HepG2 (cell line): ENCODE data around the gene PHKG2. TPM values are rescaled to one million over a fixed set of nuclear protein-coding genes. Genes with fewer than 3 reads are reported as not detected.

ENCODE experiments used
- ATAC-seq: fragments of 200-7000 bp; cut with Tn5 transposase; 3 replicates; pipeline ENCODE4 v1.9.1; 2020; ENCODE audit warnings: mild to moderate bottlenecking, moderate library complexity
- BruUV-seq: library from RNA; stranded (reverse); fragments of 400-500 nt; replicated peaks from 2 replicates; lab custom pipeline; 2021; lab: Mats Ljungman, UMichigan
- CTCF ChIA-PET: fragments of 300-600 bp; formaldehyde crosslinking; extraction: SDS; loops from one replicate; lab custom pipeline; 2021; ENCODE audit warnings: low total read pairs, inconsistent platforms, low intra/inter-chr PET ratio; lab: Yijun Ruan, JAX
- POLR2A ChIA-PET: fragments of 350-600 bp; sonication (Branson Sonifier 250); formaldehyde crosslinking; loops from one replicate; lab custom pipeline; 2020; ENCODE audit warnings: antibody characterized with exemption, inconsistent platforms; lab: Yijun Ruan, JAX
- DNase-seq: peaks from one replicate; pipeline ENCODE4 v3.0.0-alpha.2; 2015; ENCODE audit warnings: low spot score
- FAIRE-seq: peaks from 3 replicates; lab custom pipeline; 2011; peaks lifted over from hg19 to GRCh38; lab: Jason Lieb, UNC
- H2AFZ ChIP-seq: one replicate; pipeline ENCODE4 v1.6.1; 2011; ENCODE audit warnings: low read length, inconsistent platforms
- H3K27ac ChIP-seq: fragments of 300-600 bp; 3 replicates; pipeline ENCODE4 v1.8.0; 2011; ENCODE audit warnings: mixed run types, mild to moderate bottlenecking, mixed read lengths, low read length, inconsistent platforms; ENCODE audit not compliant: insufficient read depth; ENCODE audit errors: extremely low read length
- H3K27me3 ChIP-seq, 2 experiments: fragments of 200-600 bp in 1 of 2; 2 replicates in 1 of 2; 3 replicates in 1 of 2; pipeline versions ENCODE4 v1.6.0 to v1.8.0; 2011; ENCODE audit warnings: low read length in 2 of 2, mild to moderate bottlenecking in 2 of 2, moderate library complexity in 2 of 2, inconsistent platforms in 1 of 2; ENCODE audit not compliant: insufficient read depth in 2 of 2, control insufficient read depth in 1 of 2
- H3K36me3 ChIP-seq, 2 experiments: fragments of 200-600 bp in 1 of 2; replicated peaks in 1 of 2; 2 replicates in 1 of 2; 3 replicates in 1 of 2; pipeline versions ENCODE4 v1.5.1 to v1.8.0; 2011; ENCODE audit warnings: low read length in 2 of 2, inconsistent platforms in 1 of 2; ENCODE audit not compliant: insufficient read depth in 2 of 2, control insufficient read depth in 1 of 2
- H3K4me1 ChIP-seq: 2 replicates; pipeline ENCODE4 v1.5.1; 2012; ENCODE audit warnings: low read length, inconsistent platforms; ENCODE audit not compliant: insufficient read depth
- H3K4me2 ChIP-seq: 2 replicates; pipeline ENCODE4 v1.6.0; 2011; ENCODE audit warnings: low read depth, low read length, inconsistent platforms
- H3K4me3 ChIP-seq, 3 experiments: fragments of 200-600 bp in 1 of 3; sonication (generic), shearing (Covaris generic) in 1 of 3; replicated peaks in 1 of 3; 2 replicates each; pipeline ENCODE4 v1.5.1; 2011 to 2016; ENCODE audit warnings: low read length in 3 of 3, inconsistent platforms in 2 of 3, low read depth in 2 of 3, mild to moderate bottlenecking in 2 of 3, control low read depth in 1 of 3, mixed read lengths in 1 of 3; ENCODE audit not compliant: insufficient read depth in 1 of 3
- H3K79me2 ChIP-seq: one replicate; pipeline ENCODE4 v1.6.1; 2011; ENCODE audit warnings: low read length, inconsistent platforms; ENCODE audit not compliant: insufficient read depth
- H3K9ac ChIP-seq: 2 replicates; pipeline ENCODE4 v1.6.0; 2011; ENCODE audit warnings: mild to moderate bottlenecking, low read depth, low read length, inconsistent platforms; ENCODE audit not compliant: insufficient read depth
- H3K9me3 ChIP-seq: 2 replicates; pipeline ENCODE4 v1.5.1; 2012; ENCODE audit warnings: mild to moderate bottlenecking, low read length
- H4K20me1 ChIP-seq: 2 replicates; pipeline ENCODE4 v1.6.0; 2011; ENCODE audit warnings: inconsistent platforms, mild to moderate bottlenecking, low read length, moderate library complexity; ENCODE audit not compliant: insufficient read depth
- AFF4 ChIP-seq: sonication (generic); formaldehyde crosslinking; IDR thresholded peaks from 2 replicates; pipeline ENCODE4 v1.4.0; 2020; ENCODE audit warnings: missing genetic modification reagents
- ARNT ChIP-seq: fragments of 450-650 bp; IDR thresholded peaks from 2 replicates; pipeline ENCODE4 v1.6.1; 2017
- FOSL2 ChIP-seq: sonication (generic); formaldehyde crosslinking; IDR thresholded peaks from 2 replicates; pipeline ENCODE4 v1.4.0; 2020; ENCODE audit warnings: missing genetic modification reagents
- NR1H2 ChIP-seq: sonication (generic); formaldehyde crosslinking; IDR thresholded peaks from 2 replicates; pipeline ENCODE4 v1.8.1; 2022; ENCODE audit warnings: low read depth, missing genetic modification reagents, borderline replicate concordance
- POLR2A ChIP-seq, 2 experiments: IDR thresholded peaks; 2 replicates each; pipeline ENCODE4 v1.6.1; 2011; ENCODE audit warnings: low read depth in 2 of 2, low read length in 2 of 2, mild to moderate bottlenecking in 1 of 2, moderate library complexity in 1 of 2; ENCODE audit not compliant: insufficient read depth in 1 of 2
- RBM22 ChIP-seq: fragments of 200-400 bp; formaldehyde crosslinking; optimal IDR thresholded peaks from 2 replicates; pipeline ENCODE3; 2017; ENCODE audit warnings: mild to moderate bottlenecking, low read length, moderate library complexity
- TEAD3 ChIP-seq: optimal IDR thresholded peaks from 2 replicates; pipeline ENCODE3; 2016; ENCODE audit warnings: borderline replicate concordance
- ZNF652 ChIP-seq: IDR thresholded peaks from 2 replicates; pipeline ENCODE4 v1.6.1; 2016; ENCODE audit warnings: low read depth, borderline replicate concordance
- WGBS: methylation state at CpG from one replicate; pipeline ENCODE4 v1.1.6; 2017; ENCODE audit warnings: low lambda C conversion rate; 5-methylcytosine and 5-hydroxymethylcytosine counted together
- in situ Hi-C: cut with HindIII; loops from 2 replicates; pipeline ENCODE4 v1.10.0; 2017; ENCODE audit warnings: low pct_unique_long_range_greater_than_20kb; ENCODE audit not compliant: extremely low pct_ligation_motif_present
- intact Hi-C: fragments of 100-400 bp; cut with micrococcal nuclease; formaldehyde crosslinking; loops from one replicate; pipeline ENCODE4 v1.10.0; 2022; ENCODE audit not compliant: unreplicated experiment
- polyA plus RNA-seq, 8 experiments: library from polyadenylated mRNA; depleted of rRNA in 3 of 8; stranded (reverse) in 7 of 8; unstranded in 1 of 8; fragments of >200 nt; fragmentation: Illumina TruSeq in 4 of 8; extraction: Trizol in 4 of 8; gene quantifications; 2 replicates each; pipeline versions ENCODE4 v1.2.1 to v1.2.3, GENCODE V29; 2011 to 2016; ENCODE audit warnings: low read depth in 4 of 8, missing spikeins in 1 of 8, mixed read lengths in 1 of 8; ENCODE audit not compliant: insufficient read depth in 1 of 8
- total RNA-seq, 5 experiments: library from RNA; depleted of rRNA; stranded (reverse); fragments of >200 nt; fragmentation: Illumina TruSeq; extraction: Trizol; gene quantifications; 2 replicates each; pipeline ENCODE4 v1.2.3, GENCODE V29; 2016; ENCODE audit warnings: low read depth in 1 of 5
- TF ChIP-seq, protein P1 (sequence below): sonication (generic); formaldehyde crosslinking; IDR thresholded peaks from 2 replicates; pipeline ENCODE4 v1.5.0; 2020; ENCODE audit warnings: missing genetic modification reagents, mild to moderate bottlenecking, borderline replicate concordance
- TF ChIP-seq, protein P2 (sequence below): sonication (generic); formaldehyde crosslinking; conservative IDR thresholded peaks from 2 replicates; pipeline ENCODE4 v1.4.0; 2020; ENCODE audit warnings: missing genetic modification reagents
- TF ChIP-seq, protein P3 (sequence below): sonication (generic); formaldehyde crosslinking; IDR thresholded peaks from 2 replicates; pipeline ENCODE4 v1.5.1; 2020; ENCODE audit warnings: mild to moderate bottlenecking, missing genetic modification reagents, moderate library complexity
- TF ChIP-seq, protein P4 (sequence below): sonication (generic); formaldehyde crosslinking; IDR thresholded peaks from 2 replicates; pipeline ENCODE4 v1.8.0; 2022; ENCODE audit warnings: mild to moderate bottlenecking, missing genetic modification reagents

PHKG2 gene
- total and polyA plus RNA-seq, 2 of the 13 experiments (the other 11 are each of a cell fraction or from before 2014, with no cell fraction given): 37.4 to 42.1 TPM

DNA sequence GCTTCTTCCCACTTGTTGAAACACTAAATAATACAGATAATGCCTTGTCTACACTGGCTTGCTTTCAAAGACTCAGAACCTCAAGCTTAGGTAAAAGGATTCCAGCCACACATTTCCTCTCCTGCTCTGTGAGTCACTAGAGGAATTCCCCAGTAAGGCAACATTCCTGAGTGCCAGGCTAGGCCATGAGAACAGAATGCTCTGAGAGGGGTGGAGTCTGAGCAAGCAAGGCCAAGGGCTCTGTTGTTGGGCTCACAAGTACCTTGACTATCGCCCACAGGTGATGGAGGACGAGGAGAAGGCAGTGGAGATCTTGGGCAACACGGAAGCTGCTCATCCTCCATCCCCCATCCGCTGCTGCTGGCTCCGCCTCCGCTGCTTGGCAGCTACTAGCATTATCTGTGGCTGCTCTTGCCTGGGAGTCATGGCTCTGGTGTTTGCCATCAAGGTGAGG is 6.7 kb upstream of the PHKG2 start:
- Histone ChIP-seq H3K4me1 (peaks cover 38% of the 10 kb centered on the region), H3K4me2 (no peak overlapping the region), H4K20me1 (no peaks in the 10 kb centered on the region), H3K27ac (peak overlapping the region; percentile 0), H3K36me3 (peaks cover 23 to 32% of the 10 kb centered on the region in 2 experiments), H3K9me3 (no peaks in the 10 kb centered on the region), H3K79me2 (no peaks in the 10 kb centered on the region), H2AFZ (no peak overlapping the region), H3K27me3 (no peaks in the 10 kb centered on the region), H3K4me3 (no peak overlapping the region), H3K9ac (no peak overlapping the region)
- WGBS: 95% methylated on average over 6 of the region's 6 CpGs
- CTCF ChIA-PET: no interaction called here
- FAIRE-seq: no peak
- BruUV-seq: no TSS peak
- POLR2A ChIA-PET: no interaction called here
- in situ Hi-C loops (no loop called here), intact Hi-C loops (loop anchor here (10.0 kb wide), 1 partner anchor 73 kb away; no protein-coding TSS in a partner anchor)
- peak; percentile 61 for DNase-seq
- peak; percentile 32 for ATAC-seq
- TF ChIP-seq TEAD3: peak; percentile 59
- TF ChIP-seq RBM22: peak; percentile 81
- no peak for TF ChIP-seq ZNF652
- TF ChIP-seq AFF4 (CRISPR knock-in tag): no peak
- TF ChIP-seq ARNT: no peak
- TF ChIP-seq, protein P1, sequence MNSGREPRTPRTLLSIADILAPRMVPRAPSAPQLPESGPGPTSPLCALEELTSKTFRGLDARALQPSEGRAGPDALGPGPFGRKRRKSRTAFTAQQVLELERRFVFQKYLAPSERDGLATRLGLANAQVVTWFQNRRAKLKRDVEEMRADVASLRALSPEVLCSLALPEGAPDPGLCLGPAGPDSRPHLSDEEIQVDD (CRISPR knock-in tag): no peak
- TF ChIP-seq POLR2A (IDR thresholded peaks at IDR 0.05; ENCODE audit: insufficient read depth in 1 of 2, low read depth in 2 of 2, low read length in 2 of 2): peak in 1 of 2 experiments; percentile 38; a peak in 1 of 4 replicates
- TF ChIP-seq NR1H2 (CRISPR knock-in tag): no peak
- peak; percentile 36; the same call in 1 of the 2 replicates for TF ChIP-seq FOSL2
- TF ChIP-seq, protein P2, sequence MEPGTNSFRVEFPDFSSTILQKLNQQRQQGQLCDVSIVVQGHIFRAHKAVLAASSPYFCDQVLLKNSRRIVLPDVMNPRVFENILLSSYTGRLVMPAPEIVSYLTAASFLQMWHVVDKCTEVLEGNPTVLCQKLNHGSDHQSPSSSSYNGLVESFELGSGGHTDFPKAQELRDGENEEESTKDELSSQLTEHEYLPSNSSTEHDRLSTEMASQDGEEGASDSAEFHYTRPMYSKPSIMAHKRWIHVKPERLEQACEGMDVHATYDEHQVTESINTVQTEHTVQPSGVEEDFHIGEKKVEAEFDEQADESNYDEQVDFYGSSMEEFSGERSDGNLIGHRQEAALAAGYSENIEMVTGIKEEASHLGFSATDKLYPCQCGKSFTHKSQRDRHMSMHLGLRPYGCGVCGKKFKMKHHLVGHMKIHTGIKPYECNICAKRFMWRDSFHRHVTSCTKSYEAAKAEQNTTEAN (CRISPR knock-in tag): no peak
- TF ChIP-seq, protein P3, sequence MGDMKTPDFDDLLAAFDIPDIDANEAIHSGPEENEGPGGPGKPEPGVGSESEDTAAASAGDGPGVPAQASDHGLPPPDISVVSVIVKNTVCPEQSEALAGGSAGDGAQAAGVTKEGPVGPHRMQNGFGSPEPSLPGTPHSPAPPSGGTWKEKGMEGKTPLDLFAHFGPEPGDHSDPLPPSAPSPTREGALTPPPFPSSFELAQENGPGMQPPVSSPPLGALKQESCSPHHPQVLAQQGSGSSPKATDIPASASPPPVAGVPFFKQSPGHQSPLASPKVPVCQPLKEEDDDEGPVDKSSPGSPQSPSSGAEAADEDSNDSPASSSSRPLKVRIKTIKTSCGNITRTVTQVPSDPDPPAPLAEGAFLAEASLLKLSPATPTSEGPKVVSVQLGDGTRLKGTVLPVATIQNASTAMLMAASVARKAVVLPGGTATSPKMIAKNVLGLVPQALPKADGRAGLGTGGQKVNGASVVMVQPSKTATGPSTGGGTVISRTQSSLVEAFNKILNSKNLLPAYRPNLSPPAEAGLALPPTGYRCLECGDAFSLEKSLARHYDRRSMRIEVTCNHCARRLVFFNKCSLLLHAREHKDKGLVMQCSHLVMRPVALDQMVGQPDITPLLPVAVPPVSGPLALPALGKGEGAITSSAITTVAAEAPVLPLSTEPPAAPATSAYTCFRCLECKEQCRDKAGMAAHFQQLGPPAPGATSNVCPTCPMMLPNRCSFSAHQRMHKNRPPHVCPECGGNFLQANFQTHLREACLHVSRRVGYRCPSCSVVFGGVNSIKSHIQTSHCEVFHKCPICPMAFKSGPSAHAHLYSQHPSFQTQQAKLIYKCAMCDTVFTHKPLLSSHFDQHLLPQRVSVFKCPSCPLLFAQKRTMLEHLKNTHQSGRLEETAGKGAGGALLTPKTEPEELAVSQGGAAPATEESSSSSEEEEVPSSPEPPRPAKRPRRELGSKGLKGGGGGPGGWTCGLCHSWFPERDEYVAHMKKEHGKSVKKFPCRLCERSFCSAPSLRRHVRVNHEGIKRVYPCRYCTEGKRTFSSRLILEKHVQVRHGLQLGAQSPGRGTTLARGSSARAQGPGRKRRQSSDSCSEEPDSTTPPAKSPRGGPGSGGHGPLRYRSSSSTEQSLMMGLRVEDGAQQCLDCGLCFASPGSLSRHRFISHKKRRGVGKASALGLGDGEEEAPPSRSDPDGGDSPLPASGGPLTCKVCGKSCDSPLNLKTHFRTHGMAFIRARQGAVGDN (CRISPR knock-in tag): peak; percentile 37
- TF ChIP-seq, protein P4, sequence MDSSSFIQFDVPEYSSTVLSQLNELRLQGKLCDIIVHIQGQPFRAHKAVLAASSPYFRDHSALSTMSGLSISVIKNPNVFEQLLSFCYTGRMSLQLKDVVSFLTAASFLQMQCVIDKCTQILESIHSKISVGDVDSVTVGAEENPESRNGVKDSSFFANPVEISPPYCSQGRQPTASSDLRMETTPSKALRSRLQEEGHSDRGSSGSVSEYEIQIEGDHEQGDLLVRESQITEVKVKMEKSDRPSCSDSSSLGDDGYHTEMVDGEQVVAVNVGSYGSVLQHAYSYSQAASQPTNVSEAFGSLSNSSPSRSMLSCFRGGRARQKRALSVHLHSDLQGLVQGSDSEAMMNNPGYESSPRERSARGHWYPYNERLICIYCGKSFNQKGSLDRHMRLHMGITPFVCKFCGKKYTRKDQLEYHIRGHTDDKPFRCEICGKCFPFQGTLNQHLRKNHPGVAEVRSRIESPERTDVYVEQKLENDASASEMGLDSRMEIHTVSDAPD (CRISPR knock-in tag): no peak
